A673 (cell line): ENCODE data around the gene KLHL1. TPM values are rescaled to one million over a fixed set of nuclear protein-coding genes. Genes with fewer than 3 reads are reported as not detected.

Source experiments
- BruUV-seq: library from RNA; stranded (reverse); fragments of 400-500 nt; replicated peaks from 2 replicates; lab custom pipeline; 2021; lab: Mats Ljungman, UMichigan
- CTCF ChIA-PET: fragments of 300-600 bp; sonication (Branson Sonifier 250); formaldehyde crosslinking; loops from one replicate; lab custom pipeline; 2022; ENCODE audit warnings: antibody characterized with exemption; lab: Charles Lee
- POLR2A ChIA-PET: fragments of 300-600 bp; sonication (Branson Sonifier 250); formaldehyde crosslinking; loops from one replicate; lab custom pipeline; 2022; ENCODE audit warnings: antibody characterized with exemption; ENCODE audit not compliant: low non-redundant PET; lab: Charles Lee
- DNase-seq: peaks from one replicate; pipeline ENCODE4 v3.0.0-alpha.2; 2015; ENCODE audit warnings: low spot score
- H3K27ac ChIP-seq: fragments of 200-600 bp; sonication (generic); 2 replicates; pipeline ENCODE4 v1.5.1; 2016; ENCODE audit warnings: mixed run types, low read depth, mild to moderate bottlenecking, mixed read lengths, antibody characterized with exemption, low read length; ENCODE audit not compliant: poor library complexity, severe bottlenecking
- H3K27me3 ChIP-seq: fragments of 200-600 bp; sonication (generic); replicated peaks from 2 replicates; pipeline ENCODE4 v1.6.1; 2017; ENCODE audit warnings: mixed run types, low read depth, mild to moderate bottlenecking, mixed read lengths, antibody characterized with exemption, low read length; ENCODE audit not compliant: insufficient read depth, poor library complexity
- H3K36me3 ChIP-seq: fragments of 200-600 bp; sonication (generic); 2 replicates; pipeline ENCODE4 v1.6.1; 2016; ENCODE audit warnings: mixed run types, mild to moderate bottlenecking, mixed read lengths, antibody characterized with exemption, low read length; ENCODE audit not compliant: insufficient read depth, poor library complexity, severe bottlenecking
- H3K4me1 ChIP-seq: fragments of 200-600 bp; sonication (generic); 2 replicates; pipeline ENCODE4 v1.6.1; 2017; ENCODE audit warnings: mixed run types, mild to moderate bottlenecking, mixed read lengths, antibody characterized with exemption, low read length; ENCODE audit not compliant: insufficient read depth, poor library complexity, severe bottlenecking
- H3K4me3 ChIP-seq: fragments of 200-600 bp; sonication (generic); 2 replicates; pipeline ENCODE4 v1.5.1; 2016; ENCODE audit warnings: low read depth, mixed run types, mild to moderate bottlenecking, mixed read lengths, low read length; ENCODE audit not compliant: poor library complexity, severe bottlenecking
- H3K9me3 ChIP-seq: fragments of 200-600 bp; sonication (generic); 2 replicates; pipeline ENCODE4 v1.6.1; 2016; ENCODE audit warnings: mixed run types, low read depth, mild to moderate bottlenecking, mixed read lengths, antibody characterized with exemption, low read length; ENCODE audit not compliant: poor library complexity, severe bottlenecking
- EZH2 ChIP-seq: fragments of 200-600 bp; sonication (generic); IDR thresholded peaks from 2 replicates; pipeline ENCODE4 v1.6.1; 2017; ENCODE audit warnings: borderline replicate concordance, low read depth, mild to moderate bottlenecking, mixed read lengths, antibody characterized with exemption, low read length; ENCODE audit not compliant: poor library complexity, severe bottlenecking
- intact Hi-C: fragments of 100-400 bp; cut with micrococcal nuclease; formaldehyde crosslinking; loops from one replicate; pipeline ENCODE4 v1.10.0; 2022; ENCODE audit not compliant: unreplicated experiment
- total RNA-seq: library from RNA; stranded (reverse); gene quantifications from 2 replicates; pipeline ENCODE4 v1.2.3, GENCODE V29; 2021
- TF ChIP-seq, protein P1 (sequence below): fragments of 300-800, 200-600 bp; sonication (generic); conservative IDR thresholded peaks from 2 replicates; pipeline ENCODE4 v1.5.1; 2017; ENCODE audit warnings: low read depth, mild to moderate bottlenecking, antibody characterized with exemption, low read length, moderate library complexity, mixed read lengths

Gene KLHL1
- total RNA-seq, 1 experiment from 2014 or later: not detected

GRCh38 chr13:70107125-70107497 is 1.1 kb downstream of the KLHL1 start:
- intact Hi-C loops: no loop called here
- no peaks in the 10 kb centered on the region for H3K4me1 ChIP-seq
- no TSS peak for BruUV-seq
- CTCF ChIA-PET: no interaction called here
- no peak for TF ChIP-seq EZH2
- no peaks in the 10 kb centered on the region for H3K9me3 ChIP-seq
- no peak for DNase-seq
- no peak overlapping the region for H3K27ac ChIP-seq
- POLR2A ChIA-PET: no interaction called here
- no peak overlapping the region for H3K4me3 ChIP-seq
- peaks cover 32% of the 10 kb centered on the region for H3K27me3 ChIP-seq
- H3K36me3 ChIP-seq: no peaks in the 10 kb centered on the region

DNA sequence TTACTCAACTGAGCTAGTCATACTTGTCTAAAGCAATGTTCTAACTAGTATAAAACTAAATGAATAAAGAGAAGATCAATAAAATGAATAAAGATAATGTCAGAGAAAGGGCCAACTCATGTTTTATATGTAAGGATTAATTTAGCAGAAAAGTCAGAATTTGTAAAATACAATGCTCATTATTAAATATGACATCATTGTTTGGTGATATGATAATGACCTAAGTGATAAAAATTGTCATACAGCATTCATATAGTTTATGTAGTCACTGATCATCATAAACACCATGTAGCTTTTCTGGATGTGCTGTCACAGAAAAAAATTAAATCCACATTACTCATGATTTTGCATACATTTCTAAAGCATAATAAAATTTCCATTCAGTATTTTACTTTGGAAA is 3.8 kb downstream of the KLHL1 start:
- CTCF ChIA-PET: no interaction called here
- TF ChIP-seq EZH2: no peak
- TF ChIP-seq, protein P1, sequence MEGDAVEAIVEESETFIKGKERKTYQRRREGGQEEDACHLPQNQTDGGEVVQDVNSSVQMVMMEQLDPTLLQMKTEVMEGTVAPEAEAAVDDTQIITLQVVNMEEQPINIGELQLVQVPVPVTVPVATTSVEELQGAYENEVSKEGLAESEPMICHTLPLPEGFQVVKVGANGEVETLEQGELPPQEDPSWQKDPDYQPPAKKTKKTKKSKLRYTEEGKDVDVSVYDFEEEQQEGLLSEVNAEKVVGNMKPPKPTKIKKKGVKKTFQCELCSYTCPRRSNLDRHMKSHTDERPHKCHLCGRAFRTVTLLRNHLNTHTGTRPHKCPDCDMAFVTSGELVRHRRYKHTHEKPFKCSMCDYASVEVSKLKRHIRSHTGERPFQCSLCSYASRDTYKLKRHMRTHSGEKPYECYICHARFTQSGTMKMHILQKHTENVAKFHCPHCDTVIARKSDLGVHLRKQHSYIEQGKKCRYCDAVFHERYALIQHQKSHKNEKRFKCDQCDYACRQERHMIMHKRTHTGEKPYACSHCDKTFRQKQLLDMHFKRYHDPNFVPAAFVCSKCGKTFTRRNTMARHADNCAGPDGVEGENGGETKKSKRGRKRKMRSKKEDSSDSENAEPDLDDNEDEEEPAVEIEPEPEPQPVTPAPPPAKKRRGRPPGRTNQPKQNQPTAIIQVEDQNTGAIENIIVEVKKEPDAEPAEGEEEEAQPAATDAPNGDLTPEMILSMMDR: no peak
- H3K4me3 ChIP-seq: no peak overlapping the region

DNA sequence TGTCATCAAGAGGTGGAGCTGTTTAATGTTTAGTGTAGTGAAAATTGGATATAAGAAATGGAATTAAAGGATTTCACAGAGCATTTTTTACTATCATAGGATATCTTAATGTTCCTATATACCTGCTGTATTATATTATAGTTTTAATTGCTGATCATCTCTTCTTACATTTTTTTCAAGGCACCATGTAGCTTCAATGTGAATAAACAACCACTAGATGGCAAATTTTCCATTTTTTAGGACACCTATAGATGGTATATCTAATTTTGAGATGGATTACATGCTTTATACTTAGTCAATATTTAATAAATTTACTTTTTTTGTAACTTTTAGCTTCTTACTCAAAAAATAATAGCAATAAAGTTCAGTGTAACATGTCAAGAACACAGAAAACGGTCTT is 9.6 kb downstream of the KLHL1 start:
- no peaks in the 10 kb centered on the region for H3K4me1 ChIP-seq
- H3K27ac ChIP-seq: no peak overlapping the region
- POLR2A ChIA-PET: no interaction called here
- peak; percentile 4 for DNase-seq
- TF ChIP-seq, protein P1: peak; percentile 46; the same call in 1 of the 2 replicates
- TF ChIP-seq EZH2: no peak
- H3K36me3 ChIP-seq: no peaks in the 10 kb centered on the region
- no peak overlapping the region for H3K4me3 ChIP-seq
- H3K27me3 ChIP-seq: no peaks in the 10 kb centered on the region
- CTCF ChIA-PET: interaction anchor here (0.6 kb wide), 1 partner anchor 86 kb away, joined by 4 read pairs; no protein-coding TSS in a partner anchor
- intact Hi-C loops: loop anchor here (2.0 to 5.0 kb wide), 2 partner anchors 214 to 470 kb away; no protein-coding TSS in a partner anchor
- no peaks in the 10 kb centered on the region for H3K9me3 ChIP-seq
- no TSS peak for BruUV-seq

More for the DNA sequence above, 3.8 kb downstream of the KLHL1 start:
- peaks cover 32% of the 10 kb centered on the region for H3K27me3 ChIP-seq
- no peak overlapping the region for H3K27ac ChIP-seq
- no peaks in the 10 kb centered on the region for H3K36me3 ChIP-seq
- BruUV-seq: no TSS peak
- intact Hi-C loops: no loop called here
- no peaks in the 10 kb centered on the region for H3K9me3 ChIP-seq
- DNase-seq: no peak
- POLR2A ChIA-PET: no interaction called here
- no peaks in the 10 kb centered on the region for H3K4me1 ChIP-seq
